NCI-H446 (cell line): ENCODE measurements around the gene PCDH8.
"Not testable (repeated sequence)": the region's sequence is repeated elsewhere in the genome, so short reads cannot be mapped to it uniquely, and the experiment has no call there.

Experiments
- DNase-seq, 2 experiments: peaks; one replicate each; lab custom pipeline; 2025; lab: John Stamatoyannopoulos, UW

PCDH8 gene

DNA sequence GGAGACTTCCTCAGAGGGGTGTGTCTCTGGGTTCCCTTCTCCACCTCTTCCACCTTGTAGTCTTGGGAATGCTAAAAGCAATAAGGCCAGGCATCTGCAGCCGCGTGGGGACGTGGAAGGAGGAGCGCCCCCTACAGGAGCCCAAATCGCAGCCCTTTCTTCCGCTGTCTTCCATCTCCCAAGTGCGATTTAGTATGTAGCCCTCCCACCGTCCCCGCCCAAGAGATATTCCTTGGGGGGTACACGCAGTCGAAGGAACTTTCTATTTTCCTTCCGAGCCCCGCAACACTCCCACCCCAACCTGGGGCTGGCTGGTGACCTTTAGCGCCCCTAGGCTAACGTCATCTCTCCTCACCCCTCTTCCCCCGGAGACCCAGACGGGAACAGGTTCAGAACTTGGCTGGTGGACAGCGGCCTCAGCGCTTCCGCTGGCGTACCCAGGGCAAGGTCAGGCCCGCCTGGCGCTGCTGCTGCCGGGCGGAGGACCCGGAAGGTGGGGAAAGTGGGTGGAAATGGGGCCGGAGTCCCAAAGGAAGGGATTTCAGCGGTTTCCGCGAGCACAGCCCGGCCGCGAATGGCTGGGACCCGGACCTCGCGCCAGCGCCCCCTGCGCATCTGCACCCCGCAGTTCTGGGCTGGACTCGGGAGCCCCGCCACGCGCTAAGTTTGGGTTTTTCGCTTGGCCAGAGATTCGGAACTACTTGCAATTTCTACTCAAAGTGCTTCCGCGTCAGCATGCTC lies 2.1 kb upstream of the PCDH8 start:
- DNase-seq, result peak; percentile 60 to 83

DNA sequence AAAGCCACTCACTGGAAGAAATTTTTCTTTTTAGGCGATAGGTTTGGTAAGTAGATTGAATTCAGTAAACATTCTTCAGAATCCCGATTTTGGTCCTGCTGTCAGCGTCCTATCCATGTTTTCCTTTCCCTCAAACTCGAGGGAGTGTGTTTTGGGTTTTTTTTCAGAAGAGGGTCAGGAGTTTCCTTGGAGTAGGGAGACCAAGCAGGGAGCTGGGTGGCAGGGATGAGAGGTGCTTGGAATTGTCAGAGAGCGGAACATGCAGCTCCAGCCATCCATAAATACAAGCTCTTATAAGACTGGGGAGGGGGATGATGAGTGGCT lies 1.6 kb upstream of the PCDH8 start:
- DNase-seq, result peak; percentile 65 to 83

DNA sequence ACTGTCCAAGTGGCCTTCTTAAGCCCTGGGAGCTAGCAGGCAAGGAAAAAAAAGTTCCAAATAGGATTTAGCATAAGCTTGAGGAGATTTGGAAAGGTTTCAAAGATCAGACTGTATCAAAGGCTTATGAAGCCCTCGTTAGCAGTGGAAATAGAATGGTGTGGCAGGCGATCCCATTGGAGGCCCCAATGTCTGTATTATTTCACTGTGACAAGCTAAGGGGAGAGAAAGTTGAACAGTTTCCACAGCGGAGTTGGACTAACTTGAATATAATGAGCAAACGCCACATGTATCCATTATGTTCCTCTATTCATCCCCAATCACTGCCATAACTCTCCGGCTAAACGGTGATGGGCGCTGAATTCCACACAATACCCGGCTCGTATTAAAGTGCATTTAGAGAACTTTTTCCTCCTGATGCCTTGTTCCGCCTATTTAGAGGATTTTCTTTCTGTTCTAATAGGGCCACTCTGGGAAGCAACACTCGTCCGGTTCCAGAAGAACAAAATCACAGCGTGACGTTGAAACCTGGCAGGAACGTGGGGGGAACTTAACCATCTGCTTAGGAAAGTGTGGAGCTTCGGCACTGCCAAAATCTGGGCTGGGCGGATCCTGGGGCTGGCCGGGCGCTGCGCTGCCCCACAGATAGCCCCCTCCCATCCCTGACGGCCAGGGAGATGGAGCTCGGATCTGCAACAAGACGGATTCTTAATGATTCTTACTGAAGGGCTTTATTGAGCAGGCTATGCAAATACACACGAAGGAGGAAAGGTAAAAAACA lies 1.0 kb upstream of the PCDH8 start:
- peak; percentile 85 to 90 for DNase-seq

DNA sequence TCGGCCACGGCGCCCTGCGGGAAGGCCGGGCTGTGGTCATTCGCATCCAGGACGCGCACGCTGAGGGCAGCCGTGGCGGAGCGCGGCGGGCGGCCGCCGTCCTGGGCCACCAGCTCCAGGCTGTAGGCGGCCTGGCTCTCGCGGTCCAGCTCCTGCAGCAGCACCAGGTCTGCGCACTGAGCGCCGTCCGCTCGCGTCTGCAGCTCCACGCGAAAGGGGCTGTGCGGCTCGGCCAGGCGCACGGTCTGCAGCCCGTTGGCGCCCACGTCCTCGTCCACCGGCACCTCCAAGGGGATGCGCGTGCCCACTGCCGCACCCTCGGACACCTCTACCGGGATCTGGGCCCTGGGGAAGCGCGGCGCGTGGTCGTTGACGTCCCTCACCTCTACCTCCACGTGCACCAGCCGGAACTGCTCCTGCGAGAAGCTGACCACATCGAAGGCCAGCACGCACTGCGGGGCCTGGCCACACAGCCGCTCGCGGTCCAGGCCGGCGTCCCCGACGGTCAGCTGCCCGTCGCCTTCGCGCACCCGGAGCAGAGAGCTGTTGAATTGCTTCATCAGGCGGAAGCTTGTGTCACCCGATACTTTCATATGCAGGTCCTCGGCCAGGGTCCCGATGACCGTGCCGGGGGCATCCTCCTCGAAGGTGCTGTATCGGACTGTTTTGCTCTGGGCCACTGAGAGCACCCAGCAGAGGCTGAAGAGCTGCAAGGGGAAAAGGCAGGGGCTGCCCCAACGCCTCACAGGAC lies 583 bp downstream of the PCDH8 start:
- no peak for DNase-seq

DNA sequence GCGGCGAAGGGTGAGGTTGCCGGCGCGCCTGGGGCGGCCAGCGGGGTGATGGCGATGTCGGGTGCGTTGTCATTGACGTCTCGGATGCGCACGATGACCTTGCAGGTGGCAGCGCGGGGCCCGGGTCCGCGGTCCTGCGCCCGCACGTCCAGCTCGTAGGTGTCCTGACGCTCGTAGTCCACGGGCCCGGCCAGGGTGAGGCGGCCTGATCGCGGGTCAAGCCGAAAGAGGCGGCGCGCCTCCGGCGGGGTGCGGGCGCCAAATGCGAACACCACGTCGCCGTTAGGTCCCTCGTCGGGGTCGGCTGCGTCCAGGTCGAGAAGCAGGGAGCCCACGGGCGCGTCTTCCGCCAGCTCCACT lies 1.1 kb downstream of the PCDH8 start:
- DNase-seq, result no peak

DNA sequence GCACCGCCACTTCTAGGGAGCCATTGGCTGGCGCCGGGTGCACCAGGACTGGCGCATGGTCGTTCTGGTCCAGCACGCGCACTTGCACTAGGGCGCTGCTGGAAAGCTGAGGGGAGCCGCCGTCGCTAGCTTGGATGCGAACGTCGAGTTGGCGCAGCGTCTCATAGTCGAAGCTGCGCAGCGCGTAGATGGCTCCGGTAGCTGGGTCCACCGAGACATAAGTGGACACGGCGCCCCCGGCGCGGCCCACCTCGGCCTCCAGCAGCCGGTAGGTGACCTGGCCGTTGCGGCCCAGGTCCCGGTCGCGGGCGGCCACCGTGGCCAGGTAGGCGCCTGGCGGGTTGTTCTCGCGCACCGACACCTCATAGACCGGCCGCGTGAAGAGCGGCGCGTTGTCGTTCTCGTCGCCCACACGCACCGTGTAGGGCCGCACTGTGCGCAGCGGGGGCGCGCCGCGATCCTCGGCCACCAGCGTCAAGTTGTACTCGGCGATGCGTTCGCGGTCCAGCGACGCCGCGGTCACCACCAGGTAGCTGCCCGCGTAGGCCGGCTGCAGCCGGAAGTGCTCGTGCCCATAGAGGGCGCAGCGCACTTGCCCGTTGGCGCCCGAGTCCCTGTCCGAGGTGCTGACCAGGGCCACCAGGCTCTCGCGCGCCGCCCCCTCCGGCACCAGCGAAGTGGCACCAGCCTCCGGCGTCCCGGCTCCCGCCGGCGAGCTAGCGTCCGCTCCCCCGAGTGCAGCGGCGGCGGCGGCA lies 1.7 kb downstream of the PCDH8 start:
- DNase-seq, result no peak

DNA sequence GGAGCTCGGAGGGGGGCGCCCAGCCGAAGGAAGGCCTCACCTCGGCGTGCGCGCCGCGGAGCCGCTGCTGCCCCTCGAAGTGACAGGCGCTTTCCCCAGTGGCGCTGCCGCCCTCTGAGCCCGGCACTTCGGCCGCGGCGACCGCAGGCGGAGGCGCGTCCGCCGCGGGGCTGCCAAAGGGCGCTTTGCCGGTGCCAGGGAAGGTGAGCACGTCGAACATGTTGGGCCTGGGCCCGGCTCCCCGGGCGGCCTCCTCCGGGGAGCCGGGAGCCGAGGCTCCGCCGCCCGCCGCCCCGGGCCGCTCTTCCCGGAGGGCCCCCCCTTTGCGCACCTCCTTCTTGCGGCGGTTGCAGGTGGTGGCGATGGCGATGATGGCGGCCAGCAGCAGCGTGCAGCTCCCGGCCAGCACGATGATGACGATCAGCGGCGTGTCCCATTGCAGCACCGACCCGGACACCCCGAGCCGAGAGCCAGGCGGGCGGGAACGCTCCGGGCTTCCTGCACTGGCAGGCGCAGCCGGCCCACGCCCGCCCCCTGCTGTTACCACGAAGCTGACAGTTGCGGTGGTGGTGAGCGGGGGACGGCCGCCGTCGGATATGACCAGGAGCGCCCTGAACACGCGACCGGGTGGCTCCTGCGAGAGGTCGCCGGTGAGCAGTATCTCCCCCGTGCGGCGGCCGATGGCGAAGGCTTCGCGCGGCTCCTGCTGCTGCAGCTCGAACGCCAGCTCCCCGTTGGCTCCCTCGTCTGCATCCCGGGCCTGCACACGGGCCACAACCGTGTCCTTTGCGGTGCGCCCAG lies 2.5 kb downstream of the PCDH8 start:
- peak in 1 of 2 experiments; percentile 38 for DNase-seq

DNA sequence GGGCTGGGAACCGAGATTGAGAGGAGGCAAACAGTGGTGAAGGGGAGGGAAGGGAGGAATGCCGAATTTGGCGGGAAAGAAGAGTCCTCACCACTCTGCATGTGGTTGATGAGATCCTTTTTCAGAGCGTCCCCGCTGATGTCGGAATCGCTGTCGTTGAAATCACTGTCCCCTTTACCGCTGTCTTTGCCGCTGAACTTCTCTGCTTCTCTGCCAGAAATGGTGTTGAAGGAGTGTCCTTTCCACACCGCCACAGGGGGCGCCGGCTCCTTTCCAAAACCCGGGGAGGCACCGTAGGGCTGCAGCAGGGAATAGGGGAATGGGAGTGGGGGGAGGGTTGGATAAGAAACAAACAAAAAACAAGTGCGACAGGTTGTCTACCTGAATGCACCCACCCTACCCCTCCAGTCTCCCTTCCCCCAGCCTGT lies 3.1 kb downstream of the PCDH8 start:
- peak; percentile 6 to 8 for DNase-seq

DNA sequence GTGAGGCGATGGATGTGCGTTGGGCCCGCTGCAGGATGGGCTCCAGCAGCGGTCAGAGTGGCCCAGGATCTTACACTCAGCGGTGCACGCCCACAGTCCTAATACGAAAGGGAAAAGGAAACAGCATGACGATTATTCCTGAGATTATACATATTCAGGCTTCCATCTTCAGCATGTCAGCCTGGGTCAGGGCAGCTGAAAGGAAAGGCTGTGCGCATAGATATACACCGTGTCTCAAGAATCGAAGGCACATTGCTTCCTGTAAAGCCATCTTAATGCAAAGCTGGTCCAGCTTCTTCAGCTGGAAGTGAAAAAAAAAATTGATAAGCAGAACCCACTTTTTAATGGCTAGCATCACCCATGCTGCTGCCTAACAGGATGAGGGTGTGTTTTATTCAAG lies 3.6 kb downstream of the PCDH8 start:
- DNase-seq, result no peak

DNA sequence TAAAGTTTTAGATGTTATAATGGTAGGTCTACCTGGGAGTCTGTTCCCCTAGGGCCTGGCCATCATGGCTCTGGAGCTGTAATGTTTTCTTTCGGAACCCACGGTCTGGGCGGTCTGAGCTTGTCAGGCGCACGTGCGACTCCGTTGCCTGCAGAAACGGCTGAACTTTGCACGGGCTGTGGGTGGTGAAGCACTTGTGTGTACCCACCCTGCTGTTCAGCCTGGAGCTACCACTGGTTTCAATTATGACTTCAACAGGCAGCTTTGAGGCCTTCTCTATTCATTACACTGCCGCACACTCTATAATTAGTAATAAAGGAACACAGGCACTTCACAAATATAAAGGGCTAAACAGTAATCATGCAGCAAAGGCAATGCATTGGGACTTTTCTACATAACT lies 6.0 kb downstream of the PCDH8 start:
- no peak for DNase-seq

DNA sequence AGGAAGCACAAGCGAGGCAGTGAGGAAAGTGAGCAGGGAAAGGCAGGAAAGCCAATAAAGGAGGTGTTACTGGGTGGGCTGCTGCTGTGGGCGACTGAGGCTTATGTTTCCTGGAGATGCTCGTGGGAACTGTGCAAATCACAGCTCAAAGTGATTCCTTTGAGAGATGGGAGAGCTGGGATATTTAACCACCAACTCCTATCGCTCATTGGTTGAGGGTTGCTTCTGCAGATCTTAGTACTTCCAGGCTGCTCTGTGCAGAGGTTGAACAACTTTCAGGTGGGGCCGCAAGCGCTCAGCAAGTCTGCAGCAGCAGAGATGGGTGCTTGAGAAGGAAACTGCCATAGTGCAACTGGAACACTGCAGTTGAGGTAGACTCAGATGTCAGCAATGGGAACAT lies 8.4 kb downstream of the PCDH8 start:
- no peak for DNase-seq

DNA sequence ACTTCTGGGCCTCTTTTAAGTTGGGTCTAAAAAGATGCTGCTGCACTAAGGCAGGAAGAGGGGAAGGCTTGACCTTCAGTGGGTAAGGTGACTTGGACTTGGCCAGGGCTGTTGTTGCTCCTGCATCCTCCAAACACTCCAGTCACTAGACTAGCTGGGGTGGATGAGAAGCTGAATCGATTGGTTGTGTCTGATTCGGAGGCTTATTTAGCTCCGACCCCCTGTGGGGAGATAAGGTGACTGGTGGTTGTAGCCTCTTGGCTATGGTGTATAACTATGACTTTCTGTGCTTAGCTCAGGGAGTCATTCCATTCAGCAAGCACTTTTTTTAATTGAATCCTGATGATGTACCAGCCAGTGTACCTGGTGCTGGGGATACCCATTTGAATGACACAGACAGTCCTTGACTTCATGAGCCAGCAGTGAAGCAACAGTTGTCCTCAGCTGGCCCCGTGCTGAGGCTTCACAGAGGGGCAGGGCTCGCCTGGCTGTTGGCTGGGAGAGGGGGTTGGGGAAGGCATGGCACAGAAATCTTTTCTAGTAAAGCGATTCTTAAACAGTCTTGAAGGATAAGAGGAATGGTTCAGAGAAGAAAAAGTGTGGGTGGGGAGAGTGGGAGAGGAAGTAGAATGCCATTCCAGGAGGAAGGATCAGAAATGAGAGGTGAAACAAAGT lies 9.9 kb downstream of the PCDH8 start:
- DNase-seq, result no peak

DNA sequence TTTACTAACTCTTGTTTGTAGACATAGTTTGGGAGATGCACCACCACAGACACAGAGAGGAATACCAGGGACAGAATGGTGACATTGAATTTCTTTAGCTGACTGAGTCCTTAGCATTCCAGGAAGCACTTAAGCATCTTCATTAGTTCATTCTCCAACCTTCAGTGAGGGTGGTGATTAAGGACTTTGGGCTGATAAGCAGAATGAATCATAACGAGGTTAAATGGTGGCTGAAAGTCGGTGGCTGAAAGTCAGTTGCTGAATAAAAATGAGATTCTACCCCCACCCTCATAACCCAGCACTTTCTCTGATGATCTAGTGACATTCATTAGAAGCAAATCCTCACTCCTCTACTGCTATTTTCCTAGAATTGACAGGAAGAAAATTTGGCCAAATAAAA lies 10.6 kb downstream of the PCDH8 start:
- no peak for DNase-seq

DNA sequence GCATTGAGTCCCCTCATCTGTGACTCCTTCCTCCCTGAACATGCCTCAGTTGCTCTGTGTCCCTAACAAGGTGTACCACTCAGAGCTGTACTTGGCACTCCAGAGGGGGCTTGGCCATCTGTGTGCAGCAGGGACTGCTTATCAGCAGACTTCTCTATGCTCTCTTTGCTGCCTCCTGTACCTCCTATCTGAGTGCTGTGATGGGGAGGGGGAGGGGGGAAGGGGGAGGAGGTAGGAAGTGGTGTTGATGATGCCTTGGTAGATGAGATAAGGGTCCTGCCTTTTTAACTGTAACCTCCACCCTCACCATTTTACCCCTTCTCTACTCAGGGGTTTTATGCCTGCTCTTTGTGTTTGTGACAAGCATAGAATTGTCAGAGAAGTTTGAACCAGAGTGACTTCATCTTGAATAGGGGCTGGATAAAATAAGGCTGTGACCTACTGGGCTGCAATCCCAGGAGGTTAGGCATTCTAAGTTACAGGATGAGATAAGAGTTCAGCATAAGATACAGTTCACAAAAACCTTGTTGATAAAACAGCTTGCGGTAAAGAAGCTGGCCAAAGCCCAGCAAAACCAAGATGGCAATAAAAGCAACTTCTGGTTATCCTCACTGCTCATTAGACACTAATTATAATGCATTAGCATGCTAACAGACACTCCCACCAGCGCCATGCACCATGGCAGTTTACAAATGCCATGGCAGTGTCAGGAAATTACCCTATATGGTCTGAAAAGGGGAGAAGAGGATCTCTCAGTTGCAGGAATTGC lies 13.2 kb downstream of the PCDH8 start:
- no peak for DNase-seq

DNA sequence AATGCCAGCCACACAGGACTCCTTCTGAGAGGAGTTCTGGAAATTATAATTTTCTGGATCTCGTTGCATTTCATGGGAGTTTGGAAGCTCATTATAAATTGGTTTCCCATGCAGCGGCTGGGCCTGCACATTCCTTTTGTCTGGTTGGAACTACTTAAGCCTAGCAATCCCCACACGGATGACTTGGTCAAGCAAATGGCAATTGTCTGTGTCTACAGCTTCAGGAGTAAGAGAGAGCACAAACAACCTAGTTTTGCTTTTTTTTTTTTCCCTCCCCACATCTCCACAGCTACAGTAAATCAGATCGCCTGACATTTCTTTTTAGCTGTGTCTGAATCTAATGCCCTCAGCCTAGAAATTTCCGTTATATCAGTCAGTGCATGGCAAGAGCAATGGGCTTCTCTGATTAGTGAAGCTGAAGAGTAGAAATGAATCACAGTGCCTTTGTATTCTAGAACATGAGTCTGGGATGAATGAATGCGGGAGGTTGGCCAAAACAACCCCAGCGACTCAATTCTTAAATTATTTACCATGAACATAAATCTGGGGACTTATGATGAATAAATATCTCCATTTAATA lies 15.1 kb downstream of the PCDH8 start:
- DNase-seq, result no peak

DNA sequence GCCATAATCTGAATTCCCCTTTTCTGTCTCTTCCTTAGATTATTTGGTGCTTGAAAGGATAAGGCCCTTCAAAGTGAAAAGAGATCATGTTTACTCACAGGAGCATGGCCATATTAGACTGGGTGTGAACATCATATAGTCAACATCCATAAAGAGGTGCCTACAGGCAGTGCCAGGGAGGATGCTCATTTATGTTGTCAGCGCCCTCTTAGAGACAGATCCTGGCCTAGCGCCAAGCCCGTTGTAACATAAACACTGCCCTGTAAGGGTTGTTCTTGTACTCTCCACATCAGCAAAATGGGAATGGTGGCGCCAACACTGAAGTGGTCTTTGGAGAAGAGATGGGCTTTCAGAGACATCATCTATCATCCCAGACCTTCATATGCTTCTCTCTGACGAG lies 16.1 kb downstream of the PCDH8 start:
- peak; percentile 13 to 39 for DNase-seq

DNA sequence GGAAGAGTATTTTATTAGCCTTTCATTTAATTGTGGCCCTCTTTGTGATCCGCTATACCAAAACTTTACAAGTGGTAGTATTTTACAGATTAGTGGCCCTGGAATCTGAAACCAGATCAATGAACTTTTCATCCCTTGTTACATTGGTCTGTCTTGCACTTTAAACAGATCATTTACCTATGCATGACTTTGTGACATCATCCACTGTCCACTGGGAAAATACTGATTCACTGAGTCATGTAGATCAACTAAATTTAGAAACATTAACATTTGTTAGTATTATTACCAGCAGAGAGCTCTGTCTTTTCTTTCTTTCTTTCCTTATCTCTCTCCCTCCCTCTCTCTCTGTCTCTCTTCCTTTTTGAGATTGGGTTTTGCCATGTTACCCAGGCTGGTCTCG lies 17.5 kb downstream of the PCDH8 start:
- no peak for DNase-seq

DNA sequence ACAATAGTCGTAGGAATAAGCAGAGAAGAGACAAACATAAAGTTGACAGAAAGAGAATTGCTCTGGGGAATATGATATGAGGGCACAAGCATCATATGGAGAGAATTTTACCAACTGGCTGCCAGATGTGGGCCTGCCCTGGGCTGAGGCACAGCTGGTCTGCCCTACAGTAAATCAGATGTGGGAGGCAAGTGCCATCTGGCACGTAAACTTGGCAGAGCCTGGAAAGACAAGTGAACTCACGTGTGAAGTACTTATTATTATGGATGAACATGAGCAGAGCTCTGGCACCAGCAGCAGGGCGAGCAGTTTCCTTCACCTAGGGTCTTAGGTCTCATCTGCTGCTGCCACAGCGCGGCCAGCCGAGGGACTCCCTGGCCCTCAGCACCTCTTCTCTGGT lies 20.6 kb downstream of the PCDH8 start:
- DNase-seq, result peak; percentile 20 to 68

DNA sequence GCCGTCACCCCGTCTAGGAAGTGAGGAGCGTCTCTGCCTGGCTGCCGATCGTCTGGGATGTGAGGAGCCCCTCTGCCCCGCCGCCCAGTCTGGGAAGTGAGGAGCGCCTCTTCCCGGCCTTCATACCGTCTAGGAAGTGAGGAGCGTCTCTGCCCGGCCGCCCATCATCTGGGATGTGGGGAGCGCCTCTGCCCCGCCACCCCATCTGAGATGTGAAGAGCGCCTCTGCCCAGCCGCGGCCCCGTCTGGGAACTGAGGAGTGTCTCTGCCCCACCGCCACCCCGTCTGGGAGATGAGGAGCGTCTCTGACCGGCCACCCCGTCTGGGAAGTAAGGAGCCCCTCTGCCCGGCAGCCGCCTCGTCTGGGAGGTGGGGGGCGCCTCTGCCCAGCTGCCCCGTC lies 30.6 kb downstream of the PCDH8 start:
- DNase-seq, result not testable (repeated sequence)

DNA sequence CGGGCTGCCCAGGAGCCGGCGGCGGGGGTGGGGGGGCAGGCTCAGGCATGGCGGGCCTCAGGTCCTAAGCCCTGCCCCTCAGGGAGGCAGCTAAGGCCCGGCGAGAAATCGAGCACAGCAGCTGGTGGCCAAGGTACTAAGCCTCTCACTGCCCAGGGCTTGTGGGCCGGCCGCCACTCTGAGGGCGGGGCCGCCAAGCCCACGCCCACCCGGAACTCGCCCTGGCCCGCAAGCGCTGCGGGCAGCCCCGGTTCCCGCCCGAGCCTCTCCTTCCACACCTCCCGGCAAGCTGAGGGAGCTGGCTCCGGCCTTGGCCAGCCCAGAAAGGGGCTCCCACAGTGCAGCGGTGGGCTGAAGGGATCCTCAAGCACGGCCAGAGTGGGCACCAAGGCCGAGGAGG lies 33.1 kb downstream of the PCDH8 start:
- no peak for DNase-seq
